ENCODE results near the gene SLC25A10. TPM values are rescaled to one million over a fixed set of nuclear protein-coding genes. Genes with fewer than 3 reads are reported as not detected.

Gene SLC25A10
- total and polyA plus RNA-seq, 10 of the 15 experiments (the other 5 are each of a cell fraction or from before 2014, with no cell fraction given), result 0.11 to 72.7 (median 22.3) TPM

DNA sequence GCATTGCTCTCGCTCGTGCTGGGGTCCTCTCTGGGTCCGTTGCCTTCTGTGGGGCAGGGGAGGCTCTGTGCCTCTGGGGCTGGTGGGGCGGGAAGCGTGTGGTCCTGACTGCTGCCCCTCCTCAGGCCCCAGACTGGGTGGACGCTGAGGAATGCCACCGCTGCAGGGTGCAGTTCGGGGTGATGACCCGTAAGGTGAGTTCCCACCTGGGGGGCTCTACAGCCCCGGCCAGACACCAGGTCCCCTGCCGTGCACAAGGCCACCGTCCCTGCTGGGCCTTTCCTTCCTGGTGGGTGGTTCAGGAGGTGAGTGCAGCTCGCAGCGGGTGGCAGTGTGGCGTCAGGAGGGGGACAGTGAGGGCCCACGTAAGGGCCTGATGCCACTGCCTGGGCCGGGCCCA lies 21.5 kb upstream of the SLC25A10 start:
- no peak overlapping the region for H3K4me2 ChIP-seq (ENCODE audit: control insufficient read depth, insufficient read depth)
- 95% methylated on average over 17 of the region's 17 CpGs for WGBS (ENCODE audit: insufficient coverage, insufficient replicate concordance, low lambda C conversion rate, missing lambda C conversion rate)
- H3K9ac ChIP-seq (ENCODE audit: control insufficient read depth, insufficient read depth, low read length), result no peak overlapping the region
- no TSS peak for BruUV-seq (replicated peaks)
- SMC1A ChIA-PET (ENCODE audit: uncharacterized antibody, unreplicated experiment), result no interaction called here
- H4K20me1 ChIP-seq (ENCODE audit: control insufficient read depth, insufficient read depth), result no peaks in the 10 kb centered on the region; the same call in 1 of the 2 replicates
- H3K36me3 ChIP-seq (ENCODE audit: control insufficient read depth in 2 of 2, insufficient read depth in 2 of 2, low read length in 1 of 2), result peaks cover 11 to 54% of the 10 kb centered on the region in 2 experiments; a peak in 3 of 4 replicates
- FAIRE-seq, result no peak
- no peak overlapping the region for H2AFZ ChIP-seq (ENCODE audit: control insufficient read depth, low read depth, low read length)
- no peak for DNase-seq (ENCODE audit: low read depth, low spot score)
- H3K9me3 ChIP-seq (replicated peaks; ENCODE audit: control insufficient read depth, insufficient read depth, low read length), result no peaks in the 10 kb centered on the region
- H3K27me3 ChIP-seq (replicated peaks in 1 of 2; ENCODE audit: control insufficient read depth in 2 of 2, insufficient read depth in 2 of 2, low read length in 1 of 2), result no peaks in the 10 kb centered on the region
- CTCF ChIA-PET, result no interaction called here
- in situ Hi-C loops (cut with MboI), result no loop called here
- intact Hi-C loops (cut with micrococcal nuclease; ENCODE audit: unreplicated experiment), result no loop called here
- H3K79me2 ChIP-seq (ENCODE audit: control insufficient read depth, insufficient read depth, low read length), result peaks cover 7% of the 10 kb centered on the region
- RAD21 ChIA-PET (ENCODE audit: unreplicated experiment), result no interaction called here
- no peak for TF ChIP-seq YBX1 (IDR thresholded peaks at IDR 0.05)
- TF ChIP-seq POLR2AphosphoS5 (IDR thresholded peaks at IDR 0.05; ENCODE audit: low read length), result no peak
- TF ChIP-seq SUPT20H (IDR thresholded peaks at IDR 0.05; ENCODE audit: borderline replicate concordance, control insufficient read depth, low read depth, low read length), result no peak
- no peak for TF ChIP-seq HDAC2 (IDR thresholded peaks at IDR 0.05)
- no peak for TF ChIP-seq CREB1 (IDR thresholded peaks at IDR 0.05; ENCODE audit: low read depth)
- no peak for TF ChIP-seq ZNF384 (IDR thresholded peaks at IDR 0.05; ENCODE audit: borderline replicate concordance, low read depth, low read length)
- no peak for TF ChIP-seq SMC3 (IDR thresholded peaks at IDR 0.05; ENCODE audit: borderline replicate concordance, low read length)
- TF ChIP-seq, protein P1, sequence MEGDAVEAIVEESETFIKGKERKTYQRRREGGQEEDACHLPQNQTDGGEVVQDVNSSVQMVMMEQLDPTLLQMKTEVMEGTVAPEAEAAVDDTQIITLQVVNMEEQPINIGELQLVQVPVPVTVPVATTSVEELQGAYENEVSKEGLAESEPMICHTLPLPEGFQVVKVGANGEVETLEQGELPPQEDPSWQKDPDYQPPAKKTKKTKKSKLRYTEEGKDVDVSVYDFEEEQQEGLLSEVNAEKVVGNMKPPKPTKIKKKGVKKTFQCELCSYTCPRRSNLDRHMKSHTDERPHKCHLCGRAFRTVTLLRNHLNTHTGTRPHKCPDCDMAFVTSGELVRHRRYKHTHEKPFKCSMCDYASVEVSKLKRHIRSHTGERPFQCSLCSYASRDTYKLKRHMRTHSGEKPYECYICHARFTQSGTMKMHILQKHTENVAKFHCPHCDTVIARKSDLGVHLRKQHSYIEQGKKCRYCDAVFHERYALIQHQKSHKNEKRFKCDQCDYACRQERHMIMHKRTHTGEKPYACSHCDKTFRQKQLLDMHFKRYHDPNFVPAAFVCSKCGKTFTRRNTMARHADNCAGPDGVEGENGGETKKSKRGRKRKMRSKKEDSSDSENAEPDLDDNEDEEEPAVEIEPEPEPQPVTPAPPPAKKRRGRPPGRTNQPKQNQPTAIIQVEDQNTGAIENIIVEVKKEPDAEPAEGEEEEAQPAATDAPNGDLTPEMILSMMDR (IDR thresholded peaks at IDR 0.05 in 2 of 3, conservative IDR thresholded peaks at IDR 0.05 in 1 of 3; ENCODE audit: control insufficient read depth in 2 of 3, extremely low read depth in 1 of 3, insufficient read depth in 1 of 3, low read depth in 3 of 3, low read length in 3 of 3), result no peak
- no peak for TF ChIP-seq ASH2L (IDR thresholded peaks at IDR 0.05; ENCODE audit: borderline replicate concordance, low read depth)
- no peak for TF ChIP-seq IRF4 (IDR thresholded peaks at IDR 0.05; ENCODE audit: low read depth, low read length)
- POLR2A ChIA-PET, result interaction anchor here (1.1 kb wide), 1 partner anchor 27 kb away, joined by 3 read pairs; no protein-coding TSS in a partner anchor
- no peak for ATAC-seq
- no peak overlapping the region for H3K27ac ChIP-seq (ENCODE audit: control insufficient read depth, insufficient read depth)
- H3K4me1 ChIP-seq (ENCODE audit: control insufficient read depth, insufficient read depth, low read length), result peaks cover under 1% of the 10 kb centered on the region; the same call in 1 of the 2 replicates
- no peak overlapping the region for H3K4me3 ChIP-seq

Measured in GM12878 (cell line).